Measurements from ENCODE around the gene ATP10A. TPM values are rescaled to one million over a fixed set of nuclear protein-coding genes. Genes with fewer than 3 reads are reported as not detected.
"Not testable (repeated sequence)": the region's sequence is repeated elsewhere in the genome, so short reads cannot be mapped to it uniquely, and the experiment has no call there.

The ATP10A gene
- total RNA-seq, 2 experiments from 2014 or later, result 36.7 to 70.1 TPM

DNA sequence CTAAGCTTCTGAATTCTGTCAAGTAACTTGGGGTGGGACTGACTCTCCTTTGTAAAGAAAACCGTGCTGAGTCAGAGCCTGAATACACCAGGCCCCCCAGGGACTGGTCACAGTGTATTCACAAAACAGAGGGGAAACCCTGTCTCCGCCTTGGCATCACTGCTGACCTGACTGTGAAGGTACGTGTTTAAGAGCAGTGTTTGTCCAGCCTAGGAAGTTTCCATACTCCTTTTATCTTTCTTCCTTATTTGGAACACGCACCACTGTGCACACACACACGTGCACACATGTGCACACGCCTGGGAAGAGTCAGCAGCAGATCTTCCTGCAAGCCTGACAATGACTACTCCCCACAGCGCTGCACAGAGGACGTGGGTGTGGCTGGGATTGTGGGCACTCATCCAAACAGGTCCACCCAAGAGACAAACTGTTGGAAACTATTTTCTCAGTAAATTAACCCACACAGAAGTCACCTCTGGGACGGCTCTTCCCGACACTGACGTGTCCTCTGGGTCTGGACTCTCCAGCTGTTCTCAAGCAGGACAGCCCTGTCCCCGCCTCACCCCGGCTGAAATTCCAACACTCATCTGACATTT is 87.7 kb downstream of the ATP10A start:
- Mint-ChIP-seq H3K4me1 (peaks cover 13% of the 10 kb centered on the region), H3K36me3 (peaks cover 11% of the 10 kb centered on the region), H3K9me3 (ENCODE audit: low read depth) (no peaks in the 10 kb centered on the region), H3K4me3 (no peak overlapping the region), H3K27me3 (no peaks in the 10 kb centered on the region), H3K27ac (no peak overlapping the region)
- ATAC-seq (no peak), DNase-seq (peak; percentile 31)
- CTCF ChIA-PET, result no interaction called here

DNA sequence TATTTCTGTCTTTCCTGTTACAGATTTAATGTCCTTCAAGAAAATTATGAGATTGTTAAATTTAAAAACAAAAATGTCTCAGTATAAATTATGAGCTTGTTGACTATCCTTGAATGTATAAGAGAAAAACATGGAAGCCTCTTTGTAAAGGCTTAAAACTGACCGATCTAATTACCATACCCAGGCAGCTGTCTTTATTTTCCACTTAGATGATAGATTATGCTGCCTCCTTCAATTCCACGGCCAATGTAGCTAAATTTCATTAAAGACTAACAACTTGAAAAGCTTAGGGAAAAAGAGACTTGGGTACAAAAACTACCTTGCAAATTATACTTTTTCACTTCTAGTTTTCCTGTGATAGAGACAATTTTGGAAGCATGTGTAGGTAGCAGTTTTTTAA is 88.3 kb downstream of the ATP10A start:
- H3K4me1 Mint-ChIP-seq, result peaks cover 13% of the 10 kb centered on the region
- no peaks in the 10 kb centered on the region for H3K9me3 Mint-ChIP-seq (ENCODE audit: low read depth)
- no peak for DNase-seq
- H3K4me3 Mint-ChIP-seq, result no peak overlapping the region
- peaks cover 9% of the 10 kb centered on the region for H3K36me3 Mint-ChIP-seq
- H3K27me3 Mint-ChIP-seq, result no peaks in the 10 kb centered on the region
- CTCF ChIA-PET, result interaction anchor here (1.1 kb wide), 1 partner anchor 9 kb away, joined by 4 read pairs; no protein-coding TSS in a partner anchor
- ATAC-seq, result no peak
- H3K27ac Mint-ChIP-seq, result no peak overlapping the region

DNA sequence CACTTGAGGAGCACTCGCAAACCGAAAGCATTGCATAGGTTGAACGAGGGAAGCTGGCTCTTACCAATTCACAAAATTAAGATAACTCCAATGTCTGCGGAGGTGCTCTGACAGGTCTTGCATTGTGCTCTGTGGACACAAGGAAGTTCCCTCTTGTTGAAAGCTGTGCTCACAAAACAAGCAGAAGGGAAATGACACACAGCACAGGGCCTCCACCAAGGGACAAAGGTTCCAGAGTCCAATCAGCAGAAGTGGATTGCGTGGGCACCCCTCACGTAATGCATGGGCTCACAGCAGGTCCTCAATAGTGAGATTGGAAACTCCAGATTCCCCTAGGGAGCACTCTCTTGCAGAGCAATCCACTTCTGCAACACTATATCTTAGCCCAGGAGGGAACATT is 89.9 kb downstream of the ATP10A start:
- peaks cover 3% of the 10 kb centered on the region for H3K36me3 Mint-ChIP-seq
- DNase-seq (peak; percentile 33), ATAC-seq (no peak)
- no peak overlapping the region for H3K4me3 Mint-ChIP-seq
- no peaks in the 10 kb centered on the region for H3K9me3 Mint-ChIP-seq (ENCODE audit: low read depth)
- H3K4me1 Mint-ChIP-seq, result peaks cover 11% of the 10 kb centered on the region
- H3K27ac Mint-ChIP-seq, result no peak overlapping the region
- CTCF ChIA-PET, result no interaction called here
- H3K27me3 Mint-ChIP-seq, result no peaks in the 10 kb centered on the region

DNA sequence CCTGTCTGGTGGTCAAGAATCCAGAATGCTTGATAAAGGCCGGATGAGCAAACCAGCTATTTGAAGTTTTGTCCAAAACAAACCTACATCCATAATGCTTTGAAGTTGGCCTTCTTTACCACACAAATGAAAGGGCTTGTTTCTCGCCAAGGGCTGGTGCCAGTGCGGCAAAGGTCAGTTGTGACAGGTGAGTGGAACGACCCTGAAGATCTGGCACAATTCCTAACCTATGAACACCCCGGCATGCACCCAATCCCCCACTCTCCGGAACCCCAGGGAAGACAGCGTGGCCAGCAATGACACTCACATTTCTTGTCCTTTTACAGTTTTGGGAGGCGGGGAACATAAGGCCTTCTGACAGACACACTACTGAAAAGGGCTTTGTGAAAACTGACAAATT is 90.6 kb downstream of the ATP10A start:
- H3K4me1 Mint-ChIP-seq, result peaks cover 10% of the 10 kb centered on the region
- DNase-seq (no peak), ATAC-seq (no peak)
- no peaks in the 10 kb centered on the region for H3K9me3 Mint-ChIP-seq (ENCODE audit: low read depth)
- H3K27ac Mint-ChIP-seq, result no peak overlapping the region
- peaks cover 2% of the 10 kb centered on the region for H3K36me3 Mint-ChIP-seq
- no peaks in the 10 kb centered on the region for H3K27me3 Mint-ChIP-seq
- no peak overlapping the region for H3K4me3 Mint-ChIP-seq
- CTCF ChIA-PET, result no interaction called here

DNA sequence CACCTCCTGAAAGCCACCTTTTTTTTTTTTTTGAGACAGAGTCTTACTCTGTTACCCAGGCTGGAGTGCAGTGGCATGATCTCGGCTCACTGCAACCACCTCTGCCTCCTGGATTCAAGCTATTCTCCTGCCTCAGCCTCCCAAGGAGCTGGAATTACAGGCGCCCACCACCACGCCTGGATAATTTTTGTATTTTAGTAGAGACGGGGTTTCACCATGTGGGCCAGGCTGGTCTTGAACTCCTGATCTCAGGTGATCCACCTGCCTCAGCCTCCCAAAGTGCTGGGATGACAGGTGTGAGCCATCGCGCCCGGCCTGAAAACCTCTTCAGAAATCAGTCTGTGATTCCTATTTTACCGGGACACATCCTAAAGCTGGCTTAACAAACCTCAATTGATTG is 91.4 kb downstream of the ATP10A start:
- H3K27me3 Mint-ChIP-seq; ATAC-seq; H3K4me1 Mint-ChIP-seq; H3K27ac Mint-ChIP-seq; DNase-seq; H3K4me3 Mint-ChIP-seq; H3K36me3 Mint-ChIP-seq; CTCF ChIA-PET; H3K9me3 Mint-ChIP-seq (ENCODE audit: low read depth): not testable (repeated sequence)

DNA sequence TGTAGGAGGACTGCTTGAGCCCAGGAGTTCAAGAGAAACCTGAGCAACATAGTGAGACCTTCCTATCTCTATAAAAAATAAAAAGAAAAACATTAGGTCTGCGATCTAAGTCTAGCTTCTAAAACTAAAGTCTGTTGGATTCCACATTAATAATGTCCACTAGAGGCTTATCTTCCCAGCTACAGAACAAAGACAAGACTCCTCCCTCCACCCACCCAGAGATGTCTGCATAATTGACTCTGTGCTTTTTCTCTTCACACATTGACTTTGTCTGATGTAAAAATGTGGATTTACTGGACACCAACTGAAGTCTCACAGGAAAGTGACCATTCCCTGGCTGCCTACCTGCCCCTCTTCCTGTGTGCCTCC is 91.8 kb downstream of the ATP10A start:
- CTCF ChIA-PET, result interaction anchor here (2.0 kb wide), 1 partner anchor 12 kb away, joined by 5 read pairs; no protein-coding TSS in a partner anchor
- H3K4me3 Mint-ChIP-seq, result no peak overlapping the region
- no peaks in the 10 kb centered on the region for H3K27me3 Mint-ChIP-seq
- no peak for DNase-seq
- H3K36me3 Mint-ChIP-seq, result peaks cover 11% of the 10 kb centered on the region
- H3K9me3 Mint-ChIP-seq (ENCODE audit: low read depth), result no peaks in the 10 kb centered on the region
- H3K27ac Mint-ChIP-seq, result no peak overlapping the region
- H3K4me1 Mint-ChIP-seq, result peaks cover 10% of the 10 kb centered on the region
- ATAC-seq, result no peak

DNA sequence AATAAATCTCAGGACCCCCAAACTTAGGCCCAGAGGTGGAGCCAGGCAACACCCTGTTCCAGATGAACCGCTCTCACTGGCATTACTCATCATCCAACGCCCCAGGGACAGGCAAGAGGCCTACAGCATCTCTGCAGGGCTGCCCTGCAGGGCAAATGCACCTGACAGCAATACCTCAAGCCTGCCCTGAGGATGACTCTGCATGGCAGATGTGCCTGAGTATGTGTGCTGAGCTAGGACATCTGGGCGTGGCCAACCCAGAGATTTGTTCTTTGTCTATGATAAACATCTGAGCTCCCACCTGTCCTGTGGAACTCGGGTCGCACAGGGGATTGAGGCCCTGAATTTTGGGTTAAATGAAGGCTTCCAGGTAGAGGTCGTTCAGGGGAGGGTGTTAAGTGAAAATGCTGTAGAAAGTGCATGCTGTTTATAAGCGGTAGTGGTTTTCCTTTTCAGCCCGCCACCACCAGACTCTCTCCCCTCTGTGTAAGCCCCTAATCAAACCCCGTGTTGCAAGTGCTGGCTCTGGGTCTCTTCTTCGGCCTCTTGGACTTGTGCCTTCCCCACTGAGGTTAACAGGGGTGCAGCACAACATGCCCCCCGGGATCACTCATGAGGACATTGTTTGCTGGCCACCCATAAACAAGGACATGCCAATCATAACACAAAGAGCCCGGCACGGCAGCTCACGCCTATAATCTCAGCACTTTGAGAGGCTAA is 92.3 kb downstream of the ATP10A start:
- peaks cover 3% of the 10 kb centered on the region for H3K9me3 Mint-ChIP-seq (ENCODE audit: low read depth)
- H3K27ac Mint-ChIP-seq, result no peak overlapping the region
- no peak overlapping the region for H3K4me3 Mint-ChIP-seq
- peaks cover 8% of the 10 kb centered on the region for H3K4me1 Mint-ChIP-seq
- no peak for ATAC-seq
- H3K36me3 Mint-ChIP-seq, result peaks cover 16% of the 10 kb centered on the region
- H3K27me3 Mint-ChIP-seq, result no peaks in the 10 kb centered on the region
- DNase-seq, result no peak
- CTCF ChIA-PET, result interaction anchor here (2.0 kb wide), 1 partner anchor 13 kb away, joined by 5 read pairs; no protein-coding TSS in a partner anchor

DNA sequence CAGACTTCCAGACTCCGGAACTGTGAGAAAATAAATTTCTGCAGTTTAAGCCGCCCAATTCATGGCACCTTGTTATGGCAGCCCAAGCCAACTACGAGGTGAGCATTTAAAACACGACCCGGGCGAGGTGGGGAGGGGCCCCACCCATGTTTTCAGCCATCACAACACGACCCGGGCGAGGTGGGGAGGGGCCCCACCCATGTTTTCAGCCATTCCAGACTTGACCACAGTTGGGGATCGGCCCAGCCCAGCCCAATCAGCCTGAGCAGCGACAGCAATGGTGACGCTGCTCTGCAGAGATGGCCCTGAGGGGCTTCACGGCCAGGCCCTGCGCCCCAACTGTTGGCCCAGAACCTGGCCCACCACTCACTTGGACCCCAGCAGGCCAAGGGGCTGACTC is 93.1 kb downstream of the ATP10A start:
- CTCF ChIA-PET, result interaction anchor here (2.0 kb wide), 1 partner anchor 13 kb away, joined by 5 read pairs; no protein-coding TSS in a partner anchor
- no peak for DNase-seq
- peaks cover 3% of the 10 kb centered on the region for H3K9me3 Mint-ChIP-seq (ENCODE audit: low read depth)
- peaks cover 24% of the 10 kb centered on the region for H3K36me3 Mint-ChIP-seq
- peaks cover 4% of the 10 kb centered on the region for H3K4me1 Mint-ChIP-seq
- ATAC-seq, result no peak
- H3K27ac Mint-ChIP-seq, result no peak overlapping the region
- H3K4me3 Mint-ChIP-seq, result no peak overlapping the region
- H3K27me3 Mint-ChIP-seq, result no peaks in the 10 kb centered on the region

DNA sequence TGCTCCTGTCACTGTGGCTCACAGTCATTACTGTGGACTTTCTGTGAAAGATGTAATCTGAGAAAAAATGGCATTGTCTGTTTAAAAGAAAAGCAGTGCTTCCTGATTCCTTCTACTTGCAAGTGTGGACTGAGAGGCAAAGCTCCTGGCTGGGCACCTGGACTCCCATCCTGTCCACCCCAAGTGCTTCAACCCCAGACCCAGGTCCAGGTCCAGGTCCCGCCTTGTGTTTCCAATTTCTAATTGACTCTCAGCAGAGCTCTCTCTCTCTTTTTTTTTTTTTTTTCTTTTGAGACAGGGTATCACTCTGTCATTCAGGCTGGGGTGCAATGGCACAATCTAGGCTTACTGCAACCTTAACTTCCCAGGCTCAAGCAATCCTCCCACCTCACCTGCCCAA is 94.9 kb downstream of the ATP10A start:
- Mint-ChIP-seq H3K36me3 (peaks cover 31% of the 10 kb centered on the region), H3K4me3 (no peak overlapping the region), H3K27me3 (no peaks in the 10 kb centered on the region), H3K9me3 (ENCODE audit: low read depth) (peaks cover 3% of the 10 kb centered on the region), H3K4me1 (peaks cover 2% of the 10 kb centered on the region), H3K27ac (no peak overlapping the region)
- CTCF ChIA-PET, result no interaction called here
- no peak for ATAC-seq
- no peak for DNase-seq

DNA sequence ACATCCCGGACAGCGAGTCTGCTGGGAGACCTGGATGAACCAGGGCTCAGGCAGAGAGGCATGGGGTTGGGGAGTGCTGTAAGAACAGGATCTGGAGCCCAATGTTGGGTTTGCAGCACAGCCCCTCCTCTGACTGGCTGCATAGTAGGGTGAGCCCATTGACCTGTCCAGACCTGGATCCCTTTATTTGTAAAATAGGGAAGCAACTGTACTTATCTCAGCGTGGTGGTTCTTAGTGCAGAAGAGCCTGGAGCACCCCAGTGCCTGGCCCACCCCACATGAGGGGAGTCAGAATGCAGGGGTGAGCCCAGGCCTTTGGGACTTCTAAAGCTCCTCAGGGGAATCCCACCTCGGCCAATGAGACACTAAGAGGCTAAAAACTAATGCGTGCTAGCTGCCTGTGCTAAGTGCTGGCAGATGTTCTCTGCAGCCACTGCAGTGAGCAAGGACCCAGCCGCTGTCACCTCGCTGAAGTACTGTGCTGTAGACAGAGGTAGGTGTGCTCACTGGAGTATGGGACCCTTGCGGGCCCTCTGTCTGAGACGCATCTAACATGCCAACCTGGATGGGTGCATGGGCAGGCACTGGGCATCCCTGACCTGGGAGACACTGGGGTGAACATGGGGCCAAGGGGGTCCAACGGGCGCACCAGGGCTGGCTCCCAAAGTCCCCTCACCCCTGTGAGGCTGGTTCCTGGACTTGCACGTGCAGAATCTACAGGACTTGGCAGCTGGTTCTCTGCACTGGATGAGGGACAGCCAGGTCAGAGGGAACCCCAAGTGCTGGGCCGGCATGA is 95.6 kb downstream of the ATP10A start:
- no peak for ATAC-seq
- H3K36me3 Mint-ChIP-seq, result peaks cover 30% of the 10 kb centered on the region
- H3K27ac Mint-ChIP-seq, result no peak overlapping the region
- peaks cover 5% of the 10 kb centered on the region for H3K4me1 Mint-ChIP-seq
- DNase-seq, result peak; percentile 26
- H3K9me3 Mint-ChIP-seq (ENCODE audit: low read depth), result peaks cover 3% of the 10 kb centered on the region
- CTCF ChIA-PET, result no interaction called here
- no peaks in the 10 kb centered on the region for H3K27me3 Mint-ChIP-seq
- no peak overlapping the region for H3K4me3 Mint-ChIP-seq

DNA sequence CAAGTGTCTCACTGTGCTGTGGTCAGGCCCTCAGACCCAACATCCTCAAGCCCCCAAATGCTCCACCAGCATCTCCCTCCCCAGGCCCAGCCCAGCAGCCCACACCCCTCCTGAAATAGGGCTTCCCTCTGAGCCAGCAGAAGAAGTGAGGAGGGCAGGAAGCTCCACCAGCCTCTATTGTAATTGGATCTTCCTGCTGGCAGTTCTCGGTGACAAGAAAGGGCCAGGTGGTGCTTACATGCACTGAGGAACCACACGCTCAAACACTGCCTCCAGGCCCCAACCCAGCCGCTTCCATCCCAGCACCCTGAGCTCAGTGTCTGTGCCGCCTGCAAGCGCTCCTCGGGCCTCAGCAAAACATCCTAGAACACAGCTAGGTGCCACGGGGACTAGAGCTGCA is 96.7 kb downstream of the ATP10A start:
- H3K4me3 Mint-ChIP-seq, result no peak overlapping the region
- no peaks in the 10 kb centered on the region for H3K27me3 Mint-ChIP-seq
- DNase-seq (no peak), ATAC-seq (no peak)
- CTCF ChIA-PET, result no interaction called here
- peaks cover 34% of the 10 kb centered on the region for H3K36me3 Mint-ChIP-seq
- H3K4me1 Mint-ChIP-seq, result peaks cover 12% of the 10 kb centered on the region
- H3K27ac Mint-ChIP-seq, result no peak overlapping the region
- peaks cover 3% of the 10 kb centered on the region for H3K9me3 Mint-ChIP-seq (ENCODE audit: low read depth)

DNA sequence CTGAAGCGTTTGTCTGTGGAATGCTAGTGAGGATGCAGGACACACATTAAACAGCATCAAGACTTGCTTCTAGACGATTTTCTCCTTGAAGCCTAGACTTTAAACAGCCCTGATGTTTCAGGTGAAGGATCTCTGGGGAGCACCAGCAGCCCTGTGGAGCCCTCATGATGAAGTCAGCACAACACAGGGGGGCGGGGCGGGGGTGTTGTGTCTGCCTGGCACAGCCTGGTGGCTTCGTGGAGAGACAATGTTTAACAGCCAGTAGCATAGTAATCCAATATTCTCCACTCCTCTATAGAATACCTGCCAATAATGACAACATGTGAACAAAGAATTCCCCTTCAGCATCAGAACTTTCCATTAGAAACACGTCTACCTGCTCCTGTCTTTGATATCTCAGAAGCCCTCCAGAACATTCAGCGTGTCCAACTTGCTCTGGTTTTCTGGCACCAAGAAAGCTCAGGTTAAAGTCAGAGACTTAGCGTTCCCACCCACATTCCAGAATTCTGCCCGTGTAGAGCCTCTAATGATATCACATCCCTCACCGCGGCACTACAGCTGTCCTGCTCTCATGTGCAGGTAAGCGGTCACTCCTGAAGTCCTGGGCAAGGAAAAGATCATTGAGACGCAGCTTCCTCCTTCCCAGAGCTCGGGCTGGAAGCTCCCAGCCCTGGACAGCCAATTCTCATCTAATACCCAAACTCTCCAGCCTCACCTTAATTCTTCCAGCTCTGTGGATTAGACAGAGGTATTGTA is 98.0 kb downstream of the ATP10A start:
- no peak overlapping the region for H3K4me3 Mint-ChIP-seq
- H3K27me3 Mint-ChIP-seq, result no peaks in the 10 kb centered on the region
- peaks cover 15% of the 10 kb centered on the region for H3K4me1 Mint-ChIP-seq
- DNase-seq (peak; percentile 18), ATAC-seq (no peak)
- H3K9me3 Mint-ChIP-seq (ENCODE audit: low read depth), result peaks cover 3% of the 10 kb centered on the region
- CTCF ChIA-PET, result interaction anchor here (1.1 kb wide), 1 partner anchor 21 kb away, joined by 3 read pairs; no protein-coding TSS in a partner anchor
- H3K27ac Mint-ChIP-seq, result no peak overlapping the region
- peaks cover 34% of the 10 kb centered on the region for H3K36me3 Mint-ChIP-seq

DNA sequence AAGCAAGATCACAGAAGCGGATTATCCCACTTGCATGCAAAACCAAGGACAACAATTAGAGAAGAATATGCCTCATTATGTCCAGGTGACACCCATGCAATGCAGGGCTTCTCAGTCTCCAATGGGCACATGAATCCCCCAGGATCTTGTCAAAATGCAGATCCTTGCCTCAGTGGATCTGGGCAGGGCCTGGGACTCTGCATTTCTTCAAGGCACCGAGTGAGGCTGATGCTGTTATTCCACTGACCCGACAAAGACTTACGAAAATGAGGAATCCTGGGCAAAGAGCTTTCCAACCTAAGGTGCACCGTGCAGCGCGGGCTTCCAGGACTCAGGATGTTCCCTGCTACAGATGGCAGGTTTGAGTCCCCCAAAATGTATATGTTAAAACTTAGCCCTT is 99.2 kb downstream of the ATP10A start:
- no peak overlapping the region for H3K27ac Mint-ChIP-seq
- H3K4me3 Mint-ChIP-seq, result no peak overlapping the region
- DNase-seq (peak; percentile 15), ATAC-seq (no peak)
- no peaks in the 10 kb centered on the region for H3K27me3 Mint-ChIP-seq
- CTCF ChIA-PET, result interaction anchor here (1.0 kb wide), 1 partner anchor 19 kb away, joined by 3 read pairs; no protein-coding TSS in a partner anchor
- H3K4me1 Mint-ChIP-seq, result peaks cover 15% of the 10 kb centered on the region
- H3K9me3 Mint-ChIP-seq (ENCODE audit: low read depth), result peaks cover 3% of the 10 kb centered on the region
- H3K36me3 Mint-ChIP-seq, result peaks cover 38% of the 10 kb centered on the region

All from activated CD8-positive, alpha-beta memory T cell treated with anti-CD3 and anti-CD28 coated beads, Interleukin-2, amount 10 ng/mL, durations not matched to agents 7 days and 5 days (primary cell).